PFSK-1 (cell line): Measurements from ENCODE around the gene CD40LG.

Experiments used
- POLR2AphosphoS5 ChIP-seq: IDR thresholded peaks from 2 replicates; pipeline ENCODE4 v1.6.1; 2012; ENCODE audit warnings: low read depth, mild to moderate bottlenecking, control low read depth, low read length, moderate library complexity
- REST ChIP-seq, 2 experiments: IDR thresholded peaks; 2 replicates each; pipeline versions ENCODE4 v1.6.1 to v1.8.0; 2011 to 2012; ENCODE audit warnings: low read depth in 2 of 2, low read length in 2 of 2, control low read depth in 1 of 2, inconsistent platforms in 1 of 2, mild to moderate bottlenecking in 1 of 2, moderate library complexity in 1 of 2; ENCODE audit not compliant: insufficient read depth in 1 of 2
- SIN3A ChIP-seq: IDR thresholded peaks from 2 replicates; pipeline ENCODE4 v1.6.1; 2012; ENCODE audit warnings: mild to moderate bottlenecking, low read length, moderate library complexity, borderline replicate concordance; ENCODE audit not compliant: insufficient read depth
- TAF1 ChIP-seq: IDR thresholded peaks from 2 replicates; pipeline ENCODE4 v1.6.1; 2012; ENCODE audit warnings: low read length, control low read depth, borderline replicate concordance; ENCODE audit not compliant: insufficient read depth

- TF ChIP-seq REST (IDR thresholded peaks at IDR 0.05; ENCODE audit: insufficient read depth in 1 of 2, low read depth in 2 of 2, low read length in 2 of 2) (no peak), POLR2AphosphoS5 (no peak), TAF1 (no peak), SIN3A (no peak)
Measured at GRCh38 chrX:136600059-136600458, 47.9 kb upstream of the CD40LG start.
